ENCODE results near the gene XRCC4. TPM values are rescaled to one million over a fixed set of nuclear protein-coding genes. Genes with fewer than 3 reads are reported as not detected.
A peak's percentile ranks its signal among the peaks of the same experiment; 100 is the strongest.

The XRCC4 gene
- polyA plus RNA-seq, 3 donors: 14.5 to 17.2 (median 15.2) TPM

- no peak for DNase-seq (ENCODE audit: low read depth in 3 of 3, low spot score in 2 of 3)
These were observed 8.1 kb upstream of the XRCC4 start for GRCh38 chr5:83069096-83069799.

GRCh38 chr5:83071286-83072051 lies 5.9 kb upstream of the XRCC4 start:
- no peak for DNase-seq (ENCODE audit: low read depth in 3 of 3, low spot score in 2 of 3)

DNA sequence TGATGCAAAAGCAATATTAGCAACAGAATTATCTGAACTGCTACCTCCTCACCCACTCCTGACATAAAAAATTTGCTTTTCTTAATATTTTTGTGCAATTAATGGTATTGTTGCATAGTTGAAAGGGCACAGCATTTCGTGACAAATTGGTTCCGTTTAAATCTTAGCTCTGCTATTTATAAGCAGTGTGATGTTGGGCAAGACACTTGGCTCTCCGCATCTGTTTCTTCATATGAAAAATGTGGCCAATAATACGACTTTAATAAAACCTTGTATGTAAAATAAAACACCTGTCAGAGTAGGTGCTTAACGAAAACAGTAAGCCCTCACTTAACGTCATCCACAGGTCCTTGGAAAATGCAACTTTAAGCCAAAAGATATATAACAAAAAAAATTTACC lies 4.4 kb upstream of the XRCC4 start:
- no peak for DNase-seq (ENCODE audit: low read depth in 3 of 3, low spot score in 2 of 3)

GRCh38 chr5:83077662-83078261 lies 415 bp downstream of the XRCC4 start:
- peak in 1 of 3 donors; percentile 31 for DNase-seq (ENCODE audit: low read depth in 3 of 3, low spot score in 2 of 3)

- DNase-seq (ENCODE audit: low read depth in 3 of 3, low spot score in 2 of 3): no peak
These were observed 5.4 kb downstream of the XRCC4 start for GRCh38 chr5:83082750-83083149.

- DNase-seq (ENCODE audit: low read depth in 3 of 3, low spot score in 2 of 3): no peak
These were observed 7.0 kb downstream of the XRCC4 start for GRCh38 chr5:83084336-83084735.

DNA sequence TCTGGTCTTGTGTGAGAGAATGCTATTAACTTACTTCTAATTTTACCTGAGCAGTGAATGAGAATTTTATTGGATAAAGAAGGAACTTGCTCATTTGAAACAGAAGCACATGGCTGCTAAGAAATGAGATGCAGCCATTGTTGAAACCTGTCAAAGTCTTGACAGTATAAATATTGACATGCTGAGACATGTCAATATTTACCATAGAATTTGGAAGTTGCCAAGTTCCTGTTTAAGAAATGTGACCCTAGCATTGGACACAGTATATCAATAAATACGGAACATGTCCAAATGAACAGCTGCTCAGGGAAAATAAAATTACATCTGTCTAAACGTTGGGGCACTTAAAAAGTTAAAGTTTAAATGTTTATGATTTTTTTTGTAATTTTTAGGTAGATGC lies 7.8 kb downstream of the XRCC4 start:
- no peak for DNase-seq (ENCODE audit: low read depth in 3 of 3, low spot score in 2 of 3)

DNA sequence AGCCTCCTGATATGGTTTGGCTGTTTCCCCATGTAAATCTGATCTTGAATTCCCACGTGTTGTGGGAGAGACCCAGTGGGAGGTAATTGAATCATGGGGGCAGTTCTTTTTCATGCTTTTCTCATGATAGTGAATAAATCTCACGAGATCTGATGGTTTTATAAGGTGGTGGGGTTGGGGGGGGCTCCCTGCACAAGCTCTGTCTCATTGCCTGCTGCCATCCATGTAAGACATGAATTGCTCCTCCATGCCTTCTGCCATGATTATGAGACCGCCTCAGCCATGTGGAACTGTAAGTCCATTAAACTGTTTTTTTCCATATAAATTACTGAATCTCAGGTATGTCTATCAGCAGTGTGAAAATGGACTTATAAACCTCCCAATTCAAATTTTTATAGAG lies 12.8 kb downstream of the XRCC4 start:
- no peak for DNase-seq (ENCODE audit: low read depth in 3 of 3, low spot score in 2 of 3)

DNA sequence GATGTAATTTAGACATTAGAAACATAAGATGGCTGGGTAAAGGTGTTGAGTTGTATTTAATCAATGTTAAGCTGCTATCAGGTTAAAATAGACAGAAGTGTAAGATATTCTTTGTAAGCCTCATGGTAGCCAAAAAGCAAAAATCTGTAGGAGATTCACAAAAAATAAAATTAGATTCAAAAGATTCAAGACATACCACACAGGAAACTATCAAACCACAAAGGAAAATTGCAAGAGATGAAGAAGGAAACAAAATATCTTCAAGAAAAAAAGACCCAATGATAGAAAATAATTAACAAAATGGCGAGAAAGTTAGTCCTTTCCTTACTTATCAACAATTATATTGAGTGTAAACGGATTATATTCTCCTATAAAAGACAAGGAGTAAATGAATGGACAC lies 15.3 kb downstream of the XRCC4 start:
- no peak for DNase-seq (ENCODE audit: low read depth in 3 of 3, low spot score in 2 of 3)

- no peak for DNase-seq (ENCODE audit: low read depth in 3 of 3, low spot score in 2 of 3)
These were observed 16.3 kb downstream of the XRCC4 start for GRCh38 chr5:83093692-83094091.

GRCh38 chr5:83095163-83095956 lies 18.0 kb downstream of the XRCC4 start:
- DNase-seq (ENCODE audit: low read depth in 3 of 3, low spot score in 2 of 3): no peak

GRCh38 chr5:83095957-83096539 lies 18.7 kb downstream of the XRCC4 start:
- no peak for DNase-seq (ENCODE audit: low read depth in 3 of 3, low spot score in 2 of 3)

DNA sequence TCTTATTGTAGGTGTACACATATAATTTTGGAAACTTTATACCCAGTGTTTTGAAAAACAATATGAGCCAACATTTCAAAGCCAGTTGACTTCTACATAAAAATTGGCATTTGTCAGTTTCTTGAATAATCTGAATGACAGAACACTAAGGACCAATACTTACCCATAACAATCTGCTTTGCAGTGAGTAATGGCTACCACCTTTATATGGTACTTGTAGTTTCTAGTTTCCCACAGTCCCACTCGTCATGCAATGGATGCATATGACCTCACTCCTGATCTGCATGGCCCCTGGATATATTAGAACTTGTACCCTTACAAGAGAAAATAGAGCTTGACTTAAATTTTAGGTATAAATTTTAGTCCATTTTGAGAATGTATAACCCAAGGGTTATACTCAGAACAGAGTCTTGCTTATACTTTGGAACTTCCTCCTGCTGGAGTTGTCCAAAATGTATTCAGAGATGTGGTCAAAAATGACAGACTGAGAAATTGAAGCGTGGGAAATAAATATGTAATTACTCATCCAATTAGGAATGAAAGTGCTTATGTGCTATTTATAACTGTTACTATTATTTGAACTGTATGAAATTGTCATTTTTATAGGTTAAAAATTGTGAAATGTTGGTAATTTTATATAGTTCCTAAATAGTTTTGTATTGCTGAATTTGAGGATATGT lies 19.5 kb downstream of the XRCC4 start:
- DNase-seq (ENCODE audit: low read depth in 3 of 3, low spot score in 2 of 3): no peak

- no peak for DNase-seq (ENCODE audit: low read depth in 3 of 3, low spot score in 2 of 3)
These were observed 20.4 kb downstream of the XRCC4 start for GRCh38 chr5:83097689-83098231.

DNA sequence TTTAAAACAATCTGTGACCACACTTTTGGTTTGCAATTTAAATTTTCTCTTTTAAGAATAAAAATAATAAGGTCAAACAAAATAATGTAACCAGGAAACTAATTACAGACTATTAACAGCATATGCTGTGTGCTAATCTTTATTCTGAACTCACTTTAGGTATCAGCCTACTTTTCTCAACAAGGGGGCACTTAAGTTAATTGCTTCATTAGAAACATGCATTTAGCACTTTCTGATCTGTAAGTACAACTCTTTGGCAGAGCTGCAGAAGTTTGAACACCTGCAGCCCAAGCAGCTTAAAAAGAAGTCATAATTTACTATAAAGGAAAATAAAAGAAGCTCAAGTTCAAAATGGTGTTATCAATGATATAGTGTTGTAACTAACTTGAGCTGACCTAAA lies 21.7 kb downstream of the XRCC4 start:
- no peak for DNase-seq (ENCODE audit: low read depth in 3 of 3, low spot score in 2 of 3)

- DNase-seq (ENCODE audit: low read depth in 3 of 3, low spot score in 2 of 3): no peak
These were observed 22.1 kb downstream of the XRCC4 start for GRCh38 chr5:83099445-83099844.

- no peak for DNase-seq (ENCODE audit: low read depth in 3 of 3, low spot score in 2 of 3)
These were observed 24.2 kb downstream of the XRCC4 start for GRCh38 chr5:83101514-83101913.

DNA sequence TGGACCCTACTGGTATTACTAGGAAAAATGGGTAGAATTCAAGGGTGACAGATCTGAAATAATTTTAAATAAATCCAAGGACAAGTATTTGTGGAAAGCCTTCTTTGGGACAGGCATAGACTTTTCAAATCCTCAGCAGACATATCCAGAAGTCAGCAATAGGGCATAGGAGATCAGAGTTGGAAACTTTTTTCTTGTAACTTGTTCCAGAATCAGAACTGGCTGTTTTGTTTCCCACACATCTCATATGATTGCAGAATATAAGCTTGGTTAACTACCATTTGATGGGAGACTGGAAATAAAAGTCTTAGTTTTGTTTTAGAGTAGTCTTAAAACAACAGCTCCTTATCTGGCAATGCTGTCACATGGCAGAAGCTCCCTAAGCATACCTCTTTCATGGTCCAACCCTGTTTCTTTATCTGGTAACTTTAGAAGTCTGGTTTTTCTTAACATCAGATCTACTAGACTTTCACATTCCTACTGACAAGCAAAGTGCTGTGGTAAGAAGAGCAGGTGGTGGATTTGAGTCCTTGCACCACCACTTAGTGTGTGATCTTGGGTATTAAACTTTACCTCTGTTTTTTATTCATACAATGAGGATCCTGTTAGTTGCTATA lies 25.1 kb downstream of the XRCC4 start:
- DNase-seq (ENCODE audit: low read depth in 3 of 3, low spot score in 2 of 3): no peak

DNA sequence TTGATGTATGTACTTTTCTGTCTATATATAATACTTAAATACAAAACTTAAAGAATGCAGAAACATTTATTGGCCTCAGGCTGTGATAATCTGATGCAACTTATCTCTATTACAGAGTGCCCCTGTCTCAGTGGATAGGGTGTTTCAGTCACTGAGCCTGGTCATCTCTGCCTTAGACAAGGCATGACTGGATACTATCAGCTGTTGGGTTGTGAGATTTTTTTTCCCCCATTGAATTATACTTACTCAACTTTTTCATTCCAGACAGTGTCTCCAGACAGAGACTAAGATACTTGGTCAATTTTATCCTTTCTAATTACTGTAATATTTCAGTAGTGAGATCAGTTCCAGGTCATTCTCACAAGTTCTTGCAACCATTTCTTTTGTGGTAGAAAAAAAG lies 26.7 kb downstream of the XRCC4 start:
- DNase-seq (ENCODE audit: low read depth in 3 of 3, low spot score in 2 of 3): no peak
